Measurements from ENCODE around the gene TRAF2.
"Not testable (repeated sequence)": the region's sequence is repeated elsewhere in the genome, so short reads cannot be mapped to it uniquely, and the experiment has no call there.

Gene TRAF2

GRCh38 chr9:136885950-136886578, at the start of gene TRAF2:
Gene TRAF2 (plus strand): TSS chr9:136886516. CDS start chr9:136898741, 12,225 bp downstream.
- peak; percentile 89 for DNase-seq

- no peak for DNase-seq
These were observed 49.0 kb upstream of the TRAF2 start for GRCh38 chr9:136837146-136837855.

GRCh38 chr9:136837856-136838277, 48.4 kb upstream of the TRAF2 start:
- not testable (repeated sequence) for DNase-seq

GRCh38 chr9:136838314-136839228, 47.7 kb upstream of the TRAF2 start:
- DNase-seq = no peak

- no peak for DNase-seq
These were observed 46.8 kb upstream of the TRAF2 start for GRCh38 chr9:136839229-136840139.

- no peak for DNase-seq
These were observed 46.0 kb upstream of the TRAF2 start for GRCh38 chr9:136840140-136840876.

GRCh38 chr9:136840877-136841645, 45.3 kb upstream of the TRAF2 start:
- peak; percentile 71 for DNase-seq

- peak; percentile 58 for DNase-seq
These were observed 44.5 kb upstream of the TRAF2 start for GRCh38 chr9:136841646-136842379.

GRCh38 chr9:136842380-136842948, 43.9 kb upstream of the TRAF2 start, which contains the start of gene AJM1:
Gene AJM1 (plus strand): TSS chr9:136842478. CDS start chr9:136844415, 1,937 bp downstream.
- peak; percentile 41 for DNase-seq

GRCh38 chr9:136843159-136843800, 43.0 kb upstream of the TRAF2 start:
- DNase-seq = not testable (repeated sequence)

- DNase-seq = not testable (repeated sequence)
These were observed 42.2 kb upstream of the TRAF2 start for GRCh38 chr9:136843801-136844740.

GRCh38 chr9:136844761-136845464, 41.4 kb upstream of the TRAF2 start:
- DNase-seq = no peak

GRCh38 chr9:136845465-136846260, 40.7 kb upstream of the TRAF2 start:
- DNase-seq = no peak

- no peak for DNase-seq
These were observed 39.8 kb upstream of the TRAF2 start for GRCh38 chr9:136846376-136847087.

GRCh38 chr9:136847088-136847825, 39.1 kb upstream of the TRAF2 start:
- no peak for DNase-seq
